ENCODE measurements around the gene KLHL29. TPM values are rescaled to one million over a fixed set of nuclear protein-coding genes. Genes with fewer than 3 reads are reported as not detected.

The KLHL29 gene
- total and polyA plus RNA-seq, 2 of the 13 experiments (the other 11 are each of a cell fraction or from before 2014, with no cell fraction given) = 0.01 TPM; not detected in 1

GRCh38 chr2:23588508-23589201 lies 203.7 kb downstream of the KLHL29 start:
- Histone ChIP-seq H3K79me2 (ENCODE audit: insufficient read depth, low read length) (no peaks in the 10 kb centered on the region), H3K36me3 (replicated peaks in 1 of 2; ENCODE audit: control insufficient read depth in 1 of 2, insufficient read depth in 2 of 2, low read length in 2 of 2) (no peaks in the 10 kb centered on the region), H3K27ac (ENCODE audit: extremely low read length, insufficient read depth, low read length) (no peak overlapping the region), H2AFZ (ENCODE audit: low read length) (no peak overlapping the region), H3K27me3 (ENCODE audit: control insufficient read depth in 1 of 2, insufficient read depth in 2 of 2, low read length in 2 of 2) (peaks cover 3 to 74% of the 10 kb centered on the region in 2 experiments), H3K9ac (ENCODE audit: insufficient read depth, low read depth, low read length) (no peak overlapping the region), H3K4me1 (ENCODE audit: insufficient read depth, low read length) (no peaks in the 10 kb centered on the region), H3K4me2 (ENCODE audit: low read depth, low read length) (no peak overlapping the region), H3K4me3 (replicated peaks in 1 of 3; ENCODE audit: insufficient read depth in 1 of 3, low read depth in 2 of 3, low read length in 3 of 3) (no peak overlapping the region), H4K20me1 (ENCODE audit: insufficient read depth, low read length) (no peaks in the 10 kb centered on the region), H3K9me3 (ENCODE audit: low read length) (no peaks in the 10 kb centered on the region)
- peak; percentile 19 for ATAC-seq
- ChIA-PET POLR2A (no interaction called here), CTCF (ENCODE audit: low intra/inter-chr PET ratio, low total read pairs) (no interaction called here)
- intact Hi-C loops (cut with micrococcal nuclease; ENCODE audit: unreplicated experiment) (no loop called here), in situ Hi-C loops (cut with HindIII; ENCODE audit: extremely low pct_ligation_motif_present, low pct_unique_long_range_greater_than_20kb) (no loop called here)
- 49% methylated on average over 18 of the region's 18 CpGs for WGBS (ENCODE audit: low lambda C conversion rate)
- BruUV-seq (replicated peaks) = no TSS peak
- no peak for TF ChIP-seq ZNF740 (CRISPR knock-in tag; IDR thresholded peaks at IDR 0.05)
- no peak for TF ChIP-seq TAF1 (CRISPR knock-in tag; IDR thresholded peaks at IDR 0.05)
- TF ChIP-seq ZNF709 (CRISPR knock-in tag; IDR thresholded peaks at IDR 0.05) = no peak
- TF ChIP-seq MAFK (conservative IDR thresholded peaks at IDR 0.05 in 1 of 2, IDR thresholded peaks at IDR 0.05 in 1 of 2; ENCODE audit: low read length in 2 of 2) = no peak
- FAIRE-seq = no peak
- no peak for DNase-seq (ENCODE audit: low spot score)

- Histone ChIP-seq H3K4me3 (replicated peaks in 1 of 3; ENCODE audit: insufficient read depth in 1 of 3, low read depth in 2 of 3, low read length in 3 of 3) (no peak overlapping the region), H3K27ac (ENCODE audit: extremely low read length, insufficient read depth, low read length) (no peak overlapping the region), H3K9ac (ENCODE audit: insufficient read depth, low read depth, low read length) (no peak overlapping the region), H3K36me3 (replicated peaks in 1 of 2; ENCODE audit: control insufficient read depth in 1 of 2, insufficient read depth in 2 of 2, low read length in 2 of 2) (no peaks in the 10 kb centered on the region), H3K27me3 (ENCODE audit: control insufficient read depth in 1 of 2, insufficient read depth in 2 of 2, low read length in 2 of 2) (peaks cover 4 to 77% of the 10 kb centered on the region in 2 experiments), H4K20me1 (ENCODE audit: insufficient read depth, low read length) (no peaks in the 10 kb centered on the region), H3K9me3 (ENCODE audit: low read length) (no peaks in the 10 kb centered on the region), H3K4me1 (ENCODE audit: insufficient read depth, low read length) (no peaks in the 10 kb centered on the region), H3K4me2 (ENCODE audit: low read depth, low read length) (no peak overlapping the region), H2AFZ (ENCODE audit: low read length) (no peak overlapping the region), H3K79me2 (ENCODE audit: insufficient read depth, low read length) (no peaks in the 10 kb centered on the region)
- no peak for FAIRE-seq
- in situ Hi-C loops (cut with HindIII; ENCODE audit: extremely low pct_ligation_motif_present, low pct_unique_long_range_greater_than_20kb) (no loop called here), intact Hi-C loops (cut with micrococcal nuclease; ENCODE audit: unreplicated experiment) (no loop called here)
- no peak for TF ChIP-seq MATR3 (CRISPR knock-in tag; IDR thresholded peaks at IDR 0.05)
- peak; percentile 59 for TF ChIP-seq ONECUT2 (CRISPR knock-in tag; IDR thresholded peaks at IDR 0.05)
- peak; percentile 95; the same call in 1 of the 2 replicates for TF ChIP-seq ETV6 (CRISPR knock-in tag; conservative IDR thresholded peaks at IDR 0.05)
- DNase-seq (ENCODE audit: low spot score) = no peak
- 37% methylated on average over 5 of the region's 9 CpGs for WGBS (ENCODE audit: low lambda C conversion rate)
- no TSS peak for BruUV-seq (replicated peaks)
- ChIA-PET POLR2A (no interaction called here), CTCF (ENCODE audit: low intra/inter-chr PET ratio, low total read pairs) (no interaction called here)
- peak; percentile 63 for ATAC-seq
Observed at GRCh38 chr2:23589220-23589647, 204.3 kb downstream of the KLHL29 start.

Measured in HepG2 (cell line).